Right lobe of liver (tissue), 4 donors: ENCODE results near the gene CXCR4.

ENCODE experiments used
- CTCF ChIP-seq, 4 donors: fragments of 200-600 bp in 3 of 4; fragments of 450-650 bp in 1 of 4; IDR thresholded peaks; one replicate each; pipeline versions ENCODE4 v1.5.1 to v1.8.0; 2016 to 2022; ENCODE audit warnings: antibody characterized with exemption in 4 of 4, mild to moderate bottlenecking in 2 of 4
- POLR2A ChIP-seq: fragments of 450-650 bp; IDR thresholded peaks from one replicate; pipeline ENCODE4 v1.6.1; 2017; ENCODE audit warnings: antibody characterized with exemption, mild to moderate bottlenecking
- donor health status: DM: no; HTN: no; CAD: no.
- donor health status: DM: no; HTN: no; CAD: no.
- donor health status: DM: no; HTN: yes; CAD: no.

GRCh38 chr2:136112317-136113208 is 5.4 kb downstream of the CXCR4 start:
- TF ChIP-seq CTCF (IDR thresholded peaks at IDR 0.05) (no peak), POLR2A (no peak)
